ENCODE data around the gene ASIC3.
A peak's percentile ranks its signal among the peaks of the same experiment; 100 is the strongest.

Gene ASIC3

GRCh38 chr7:151080067-151080521 is 31.8 kb downstream of the ASIC3 start:
- TF ChIP-seq POLR2A (IDR thresholded peaks at IDR 0.05; ENCODE audit: low read depth, low read length) (no peak), TAF1 (IDR thresholded peaks at IDR 0.05; ENCODE audit: borderline replicate concordance, low read depth, low read length) (no peak), POLR2AphosphoS5 (IDR thresholded peaks at IDR 0.05; ENCODE audit: low read depth, low read length) (no peak)
- DNase-seq (ENCODE audit: insufficient read length), result no peak

GRCh38 chr7:151080522-151081169 is 32.3 kb downstream of the ASIC3 start, which contains the start of gene FASTK:
Gene FASTK, minus strand, starts transcription at chr7:151080809. Its CDS starts 43 bp downstream, at chr7:151080766.
- TF ChIP-seq POLR2A (IDR thresholded peaks at IDR 0.05; ENCODE audit: low read depth, low read length), result peak; percentile 84; the same call in 1 of the 2 replicates
- peak; percentile 87 for TF ChIP-seq TAF1 (IDR thresholded peaks at IDR 0.05; ENCODE audit: borderline replicate concordance, low read depth, low read length)
- peak; percentile 62; the same call in 1 of the 2 replicates for TF ChIP-seq POLR2AphosphoS5 (IDR thresholded peaks at IDR 0.05; ENCODE audit: low read depth, low read length)
- peak; percentile 85 for FAIRE-seq

More at GRCh38 chr7:151080067-151080521, 31.8 kb downstream of the ASIC3 start:
- FAIRE-seq, result no peak

GRCh38 chr7:151081170-151082101 is 33.1 kb downstream of the ASIC3 start:
- FAIRE-seq (no peak), DNase-seq (ENCODE audit: insufficient read length) (no peak)
- no peak for TF ChIP-seq POLR2A (IDR thresholded peaks at IDR 0.05; ENCODE audit: low read depth, low read length)
- no peak for TF ChIP-seq TAF1 (IDR thresholded peaks at IDR 0.05; ENCODE audit: borderline replicate concordance, low read depth, low read length)
- no peak for TF ChIP-seq POLR2AphosphoS5 (IDR thresholded peaks at IDR 0.05; ENCODE audit: low read depth, low read length)

More at GRCh38 chr7:151080522-151081169, 32.3 kb downstream of the ASIC3 start, which contains the start of gene FASTK:
- peak; percentile 98 for DNase-seq (ENCODE audit: insufficient read length)

GRCh38 chr7:151082141-151083070 is 34.1 kb downstream of the ASIC3 start:
- FAIRE-seq, result no peak
- TF ChIP-seq POLR2AphosphoS5 (IDR thresholded peaks at IDR 0.05; ENCODE audit: low read depth, low read length), result no peak
- TF ChIP-seq POLR2A (IDR thresholded peaks at IDR 0.05; ENCODE audit: low read depth, low read length), result no peak
- TF ChIP-seq TAF1 (IDR thresholded peaks at IDR 0.05; ENCODE audit: borderline replicate concordance, low read depth, low read length), result no peak

GRCh38 chr7:151083071-151083823 is 34.9 kb downstream of the ASIC3 start, which contains the start of gene TMUB1:
Gene TMUB1, minus strand, starts transcription at chr7:151083493. Its CDS starts 930 bp downstream, at chr7:151082563.
- TF ChIP-seq TAF1 (IDR thresholded peaks at IDR 0.05; ENCODE audit: borderline replicate concordance, low read depth, low read length) (no peak), POLR2AphosphoS5 (IDR thresholded peaks at IDR 0.05; ENCODE audit: low read depth, low read length) (no peak), POLR2A (IDR thresholded peaks at IDR 0.05; ENCODE audit: low read depth, low read length) (no peak; the same call in 1 of the 2 replicates)
- DNase-seq (ENCODE audit: insufficient read length), result peak; percentile 83
- peak; percentile 77 for FAIRE-seq

More at GRCh38 chr7:151082141-151083070, 34.1 kb downstream of the ASIC3 start:
- no peak for DNase-seq (ENCODE audit: insufficient read length)

- TF ChIP-seq TAF1 (IDR thresholded peaks at IDR 0.05; ENCODE audit: borderline replicate concordance, low read depth, low read length) (no peak), POLR2AphosphoS5 (IDR thresholded peaks at IDR 0.05; ENCODE audit: low read depth, low read length) (no peak), POLR2A (IDR thresholded peaks at IDR 0.05; ENCODE audit: low read depth, low read length) (no peak)
- DNase-seq (ENCODE audit: insufficient read length) (no peak), FAIRE-seq (no peak)
These were observed 35.5 kb downstream of the ASIC3 start for GRCh38 chr7:151083824-151084160.

GRCh38 chr7:151085329-151085690 is 37.0 kb downstream of the ASIC3 start:
- DNase-seq (ENCODE audit: insufficient read length), result no peak
- TF ChIP-seq TAF1 (IDR thresholded peaks at IDR 0.05; ENCODE audit: borderline replicate concordance, low read depth, low read length) (no peak), POLR2AphosphoS5 (IDR thresholded peaks at IDR 0.05; ENCODE audit: low read depth, low read length) (no peak), POLR2A (IDR thresholded peaks at IDR 0.05; ENCODE audit: low read depth, low read length) (no peak)
- FAIRE-seq, result no peak

GRCh38 chr7:151085691-151086620 is 37.6 kb downstream of the ASIC3 start, which contains the start of gene AGAP3:
Gene AGAP3, plus strand, starts transcription at chr7:151086475. Its CDS starts 267 bp downstream, at chr7:151086742.
- DNase-seq (ENCODE audit: insufficient read length) (peak; percentile 87), FAIRE-seq (peak; percentile 56)

GRCh38 chr7:151086802-151087244 is 38.5 kb downstream of the ASIC3 start:
- TF ChIP-seq TAF1 (IDR thresholded peaks at IDR 0.05; ENCODE audit: borderline replicate concordance, low read depth, low read length), result no peak
- no peak for TF ChIP-seq POLR2AphosphoS5 (IDR thresholded peaks at IDR 0.05; ENCODE audit: low read depth, low read length)
- TF ChIP-seq POLR2A (IDR thresholded peaks at IDR 0.05; ENCODE audit: low read depth, low read length), result no peak
- no peak for FAIRE-seq
- no peak for DNase-seq (ENCODE audit: insufficient read length)

More at GRCh38 chr7:151085691-151086620, 37.6 kb downstream of the ASIC3 start, which contains the start of gene AGAP3:
- TF ChIP-seq POLR2A (IDR thresholded peaks at IDR 0.05; ENCODE audit: low read depth, low read length) (peak; percentile 60; the same call in 1 of the 2 replicates), TAF1 (IDR thresholded peaks at IDR 0.05; ENCODE audit: borderline replicate concordance, low read depth, low read length) (no peak), POLR2AphosphoS5 (IDR thresholded peaks at IDR 0.05; ENCODE audit: low read depth, low read length) (no peak)

Data from GM12892 (cell line).